ENCODE results near the gene STK32C.

GRCh38 chr10:132338876-132339275, 31.1 kb upstream of the STK32C start:
- TF ChIP-seq, protein P1, sequence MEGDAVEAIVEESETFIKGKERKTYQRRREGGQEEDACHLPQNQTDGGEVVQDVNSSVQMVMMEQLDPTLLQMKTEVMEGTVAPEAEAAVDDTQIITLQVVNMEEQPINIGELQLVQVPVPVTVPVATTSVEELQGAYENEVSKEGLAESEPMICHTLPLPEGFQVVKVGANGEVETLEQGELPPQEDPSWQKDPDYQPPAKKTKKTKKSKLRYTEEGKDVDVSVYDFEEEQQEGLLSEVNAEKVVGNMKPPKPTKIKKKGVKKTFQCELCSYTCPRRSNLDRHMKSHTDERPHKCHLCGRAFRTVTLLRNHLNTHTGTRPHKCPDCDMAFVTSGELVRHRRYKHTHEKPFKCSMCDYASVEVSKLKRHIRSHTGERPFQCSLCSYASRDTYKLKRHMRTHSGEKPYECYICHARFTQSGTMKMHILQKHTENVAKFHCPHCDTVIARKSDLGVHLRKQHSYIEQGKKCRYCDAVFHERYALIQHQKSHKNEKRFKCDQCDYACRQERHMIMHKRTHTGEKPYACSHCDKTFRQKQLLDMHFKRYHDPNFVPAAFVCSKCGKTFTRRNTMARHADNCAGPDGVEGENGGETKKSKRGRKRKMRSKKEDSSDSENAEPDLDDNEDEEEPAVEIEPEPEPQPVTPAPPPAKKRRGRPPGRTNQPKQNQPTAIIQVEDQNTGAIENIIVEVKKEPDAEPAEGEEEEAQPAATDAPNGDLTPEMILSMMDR (IDR thresholded peaks at IDR 0.05): no peak
- no peak for TF ChIP-seq POLR2AphosphoS5 (IDR thresholded peaks at IDR 0.05)
